SK-N-MC (cell line): ENCODE data around the gene ACOT4.
"Not testable (repeated sequence)": the region's sequence is repeated elsewhere in the genome, so short reads cannot be mapped to it uniquely, and the experiment has no call there.

Source experiments
- DNase-seq: peaks from one replicate; pipeline ENCODE4 v3.0.0-alpha.2; 2011; ENCODE audit warnings: low read depth, low spot score
- H3K27ac ChIP-seq: fragments of 200-600 bp; sonication (generic); 2 replicates; pipeline ENCODE4 v1.5.1; 2016; ENCODE audit warnings: mixed run types
- H3K36me3 ChIP-seq: fragments of 200-600 bp; sonication (generic); 2 replicates; pipeline ENCODE4 v1.6.1; 2017; ENCODE audit warnings: antibody characterized with exemption, low read length, mixed read lengths; ENCODE audit not compliant: insufficient read depth
- H3K4me3 ChIP-seq: fragments of 200-600 bp; sonication (generic); 2 replicates; pipeline ENCODE4 v1.5.1; 2016
- H3K9ac ChIP-seq: fragments of 200-600 bp; sonication (generic); 2 replicates; pipeline ENCODE4 v1.8.0; 2017; ENCODE audit warnings: mixed run types, mixed read lengths; ENCODE audit not compliant: insufficient read length
- H3K9me3 ChIP-seq: fragments of 200-600 bp; sonication (generic); 2 replicates; pipeline ENCODE4 v1.6.1; 2017; ENCODE audit warnings: low read depth, mild to moderate bottlenecking, antibody characterized with exemption, low read length, moderate library complexity, mixed read lengths
- EZH2 ChIP-seq: fragments of 200-600 bp; sonication (generic); IDR thresholded peaks from one replicate; pipeline ENCODE4 v1.6.1; 2017; ENCODE audit warnings: antibody characterized with exemption
- FOXP2 ChIP-seq: optimal IDR thresholded peaks from 2 replicates; pipeline ENCODE3; 2011; ENCODE audit warnings: mild to moderate bottlenecking, moderate library complexity; ENCODE audit not compliant: insufficient read depth; ENCODE audit errors: extremely low read length, control extremely low read depth
- POLR2AphosphoS5 ChIP-seq: IDR thresholded peaks from 2 replicates; pipeline ENCODE4 v1.6.1; 2012; ENCODE audit warnings: mild to moderate bottlenecking, low read depth, low read length, borderline replicate concordance

The ACOT4 gene, protein sequence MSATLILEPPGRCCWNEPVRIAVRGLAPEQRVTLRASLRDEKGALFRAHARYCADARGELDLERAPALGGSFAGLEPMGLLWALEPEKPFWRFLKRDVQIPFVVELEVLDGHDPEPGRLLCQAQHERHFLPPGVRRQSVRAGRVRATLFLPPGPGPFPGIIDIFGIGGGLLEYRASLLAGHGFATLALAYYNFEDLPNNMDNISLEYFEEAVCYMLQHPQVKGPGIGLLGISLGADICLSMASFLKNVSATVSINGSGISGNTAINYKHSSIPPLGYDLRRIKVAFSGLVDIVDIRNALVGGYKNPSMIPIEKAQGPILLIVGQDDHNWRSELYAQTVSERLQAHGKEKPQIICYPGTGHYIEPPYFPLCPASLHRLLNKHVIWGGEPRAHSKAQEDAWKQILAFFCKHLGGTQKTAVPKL

DNA sequence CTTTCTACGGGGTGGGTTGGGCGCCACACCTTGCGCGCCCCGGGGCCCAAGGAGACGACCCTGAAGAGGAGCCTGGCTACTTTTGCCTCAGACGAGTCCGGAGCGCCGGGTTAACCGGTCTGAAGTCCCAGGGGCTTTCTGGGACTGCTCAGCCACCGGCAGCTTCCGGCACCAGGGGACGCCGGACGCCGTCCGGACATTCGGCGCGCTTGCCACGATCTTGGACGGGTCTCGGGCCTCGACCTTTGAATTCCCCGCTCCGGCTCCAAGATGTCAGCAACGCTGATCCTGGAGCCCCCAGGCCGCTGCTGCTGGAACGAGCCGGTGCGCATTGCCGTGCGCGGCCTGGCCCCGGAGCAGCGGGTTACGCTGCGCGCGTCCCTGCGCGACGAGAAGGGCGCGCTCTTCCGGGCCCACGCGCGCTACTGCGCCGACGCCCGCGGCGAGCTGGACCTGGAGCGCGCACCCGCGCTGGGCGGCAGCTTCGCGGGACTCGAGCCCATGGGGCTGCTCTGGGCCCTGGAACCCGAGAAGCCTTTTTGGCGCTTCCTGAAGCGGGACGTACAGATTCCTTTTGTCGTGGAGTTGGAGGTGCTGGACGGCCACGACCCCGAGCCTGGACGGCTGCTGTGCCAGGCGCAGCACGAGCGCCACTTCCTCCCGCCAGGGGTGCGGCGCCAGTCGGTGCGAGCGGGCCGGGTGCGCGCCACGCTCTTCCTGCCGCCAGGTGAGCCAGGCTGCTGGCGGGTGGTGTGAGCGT is at the start of gene ACOT4:
ACOT4 (plus strand) TSS at position 184 of the 760 bp plus-strand sequence; CDS start at position 271, 87 bp downstream.
- no peak within 1 kb of the TSS for H3K9ac ChIP-seq
- no peak within 1 kb of the TSS for H3K4me3 ChIP-seq
- no peak within 1 kb of the TSS for H3K27ac ChIP-seq
- no peak for TF ChIP-seq EZH2
- no peak for TF ChIP-seq POLR2AphosphoS5
- TF ChIP-seq FOXP2, result no peak
- no peak for DNase-seq
- no peaks in the 10 kb centered on the region for H3K9me3 ChIP-seq
- no peaks in the 10 kb centered on the region for H3K36me3 ChIP-seq

DNA sequence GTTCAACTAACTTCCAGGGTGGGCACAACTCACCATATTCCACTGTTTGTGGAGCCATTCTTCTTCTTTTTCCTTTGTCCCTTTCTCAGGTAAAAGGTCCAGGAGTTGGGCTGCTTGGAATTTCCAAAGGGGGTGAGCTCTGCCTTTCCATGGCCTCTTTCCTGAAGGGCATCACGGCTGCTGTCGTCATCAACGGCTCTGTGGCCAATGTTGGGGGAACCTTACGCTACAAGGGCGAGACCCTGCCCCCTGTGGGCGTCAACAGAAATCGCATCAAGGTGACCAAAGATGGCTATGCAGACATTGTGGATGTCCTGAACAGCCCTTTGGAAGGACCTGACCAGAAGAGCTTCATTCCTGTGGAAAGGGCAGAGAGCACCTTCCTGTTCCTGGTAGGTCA is 48.7 kb upstream of the ACOT4 start:
- not testable (repeated sequence) for DNase-seq, H3K27ac ChIP-seq, H3K9me3 ChIP-seq, H3K4me3 ChIP-seq, H3K9ac ChIP-seq, H3K36me3 ChIP-seq

DNA sequence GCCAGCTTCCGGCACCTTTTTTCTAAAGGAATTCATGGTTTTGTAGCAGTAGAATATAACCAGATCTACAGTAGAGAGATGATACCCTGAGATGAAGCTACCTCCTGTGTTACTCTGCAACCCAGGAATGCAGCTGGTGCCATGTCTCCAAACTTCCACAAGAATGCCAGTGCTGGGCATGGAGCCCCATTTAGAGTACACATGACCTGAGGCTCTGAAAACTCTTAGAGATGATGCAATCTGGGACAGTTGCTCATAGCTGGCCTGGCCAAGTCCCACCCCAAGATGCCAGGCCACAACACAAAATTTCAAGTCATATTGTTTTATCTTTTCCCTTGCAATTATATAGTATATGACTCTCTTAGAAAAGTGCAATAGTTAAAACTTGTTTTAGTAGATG is 46.3 kb upstream of the ACOT4 start:
- DNase-seq, H3K36me3 ChIP-seq, H3K27ac ChIP-seq, H3K9ac ChIP-seq, H3K9me3 ChIP-seq, H3K4me3 ChIP-seq: not testable (repeated sequence)

DNA sequence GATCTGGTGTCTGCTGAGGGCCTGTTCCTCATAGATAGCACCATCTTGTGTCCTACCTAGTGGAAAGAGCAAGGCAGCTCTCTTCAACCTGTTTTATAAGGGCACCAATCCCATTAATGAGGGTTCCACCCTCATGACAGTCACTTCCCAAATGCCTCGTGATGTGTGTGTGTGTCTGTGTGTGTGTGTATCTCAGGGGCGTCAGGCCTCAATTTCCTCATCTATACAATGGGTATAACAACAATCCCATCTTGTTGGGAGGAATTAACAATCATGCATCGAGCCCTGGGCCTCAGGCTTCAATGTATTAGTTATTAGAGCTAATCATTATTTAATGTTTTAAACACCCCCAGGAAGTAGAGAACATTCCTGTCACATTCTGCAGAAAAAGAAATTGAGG is 42.6 kb upstream of the ACOT4 start:
- DNase-seq, H3K27ac ChIP-seq, H3K9ac ChIP-seq, H3K4me3 ChIP-seq, H3K9me3 ChIP-seq, H3K36me3 ChIP-seq: not testable (repeated sequence)

DNA sequence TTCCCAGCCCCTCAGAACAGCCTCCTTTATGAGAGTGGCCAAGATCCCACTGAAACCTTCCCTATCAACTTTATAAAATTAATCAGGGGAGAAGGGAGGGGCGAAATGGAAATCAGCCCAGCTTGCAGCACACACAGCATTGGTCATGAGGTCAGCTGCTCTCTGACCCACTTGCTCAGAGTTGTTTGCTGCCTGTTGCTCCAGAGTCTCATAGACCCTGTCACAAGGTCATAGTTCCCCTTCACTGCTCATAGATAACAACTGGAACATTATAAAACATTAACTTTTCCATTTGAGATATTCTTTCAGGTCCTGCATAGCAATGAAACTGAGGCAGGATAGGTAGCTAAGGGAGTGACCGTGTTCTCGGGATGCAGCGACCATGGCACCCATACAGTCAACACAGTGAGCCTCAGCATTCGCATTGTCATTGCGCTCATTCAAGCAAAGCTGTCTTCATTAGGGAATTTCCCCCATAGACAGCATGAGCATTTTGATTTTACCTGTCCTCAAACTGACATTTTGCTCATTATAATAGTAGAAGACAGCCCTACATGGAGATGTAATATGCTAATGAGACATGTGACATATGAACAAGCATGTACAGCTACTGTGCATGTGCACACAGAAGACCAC is 41.7 kb upstream of the ACOT4 start:
- H3K9me3 ChIP-seq, H3K27ac ChIP-seq, H3K4me3 ChIP-seq, DNase-seq, H3K36me3 ChIP-seq, H3K9ac ChIP-seq: not testable (repeated sequence)

DNA sequence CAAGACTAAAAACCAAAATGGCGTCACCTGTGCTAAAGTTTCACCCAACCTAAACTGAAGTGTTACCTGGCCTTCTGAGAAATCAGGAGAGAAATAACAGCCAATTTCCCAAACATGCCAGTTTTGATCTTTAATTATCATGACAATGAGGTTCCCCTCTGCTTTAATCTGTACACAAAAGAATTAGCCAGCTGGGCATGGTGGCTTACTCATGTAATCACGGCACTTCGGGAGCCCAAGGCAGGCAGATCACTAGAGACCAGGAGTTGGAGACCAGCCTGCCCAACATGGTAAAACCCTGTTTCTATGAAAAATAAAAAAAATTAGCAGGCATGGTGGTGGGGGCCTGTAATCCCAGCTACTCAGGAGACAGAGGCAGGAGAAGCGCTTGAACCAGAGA is 37.8 kb upstream of the ACOT4 start:
- no peaks in the 10 kb centered on the region for H3K9me3 ChIP-seq
- no peak overlapping the region for H3K27ac ChIP-seq
- TF ChIP-seq FOXP2, result no peak
- TF ChIP-seq POLR2AphosphoS5, result no peak
- no peak for TF ChIP-seq EZH2
- no peak for DNase-seq
- H3K9ac ChIP-seq, result no peak overlapping the region
- no peak overlapping the region for H3K4me3 ChIP-seq
- H3K36me3 ChIP-seq, result no peaks in the 10 kb centered on the region

DNA sequence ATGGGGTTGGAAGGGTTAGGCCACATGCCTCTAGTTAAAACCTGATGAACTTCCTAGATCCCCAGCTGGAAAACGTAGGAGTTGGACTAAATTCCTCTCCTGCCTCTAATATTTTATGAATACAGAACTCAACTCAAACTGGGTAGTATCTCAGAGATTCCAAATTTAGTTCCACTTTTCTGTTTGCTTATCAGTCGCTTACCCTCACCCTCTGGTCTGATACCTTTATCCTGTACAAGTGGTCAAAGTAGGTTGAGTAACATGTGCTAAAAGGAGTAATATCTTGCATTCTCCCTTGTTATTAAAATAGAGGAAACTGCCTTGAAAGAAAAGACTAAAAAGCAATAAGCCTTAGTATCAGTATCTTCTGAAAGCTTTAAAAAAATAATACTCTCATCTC is 34.5 kb upstream of the ACOT4 start:
- not testable (repeated sequence) for H3K9ac ChIP-seq, H3K9me3 ChIP-seq, H3K36me3 ChIP-seq, DNase-seq, H3K27ac ChIP-seq, H3K4me3 ChIP-seq

DNA sequence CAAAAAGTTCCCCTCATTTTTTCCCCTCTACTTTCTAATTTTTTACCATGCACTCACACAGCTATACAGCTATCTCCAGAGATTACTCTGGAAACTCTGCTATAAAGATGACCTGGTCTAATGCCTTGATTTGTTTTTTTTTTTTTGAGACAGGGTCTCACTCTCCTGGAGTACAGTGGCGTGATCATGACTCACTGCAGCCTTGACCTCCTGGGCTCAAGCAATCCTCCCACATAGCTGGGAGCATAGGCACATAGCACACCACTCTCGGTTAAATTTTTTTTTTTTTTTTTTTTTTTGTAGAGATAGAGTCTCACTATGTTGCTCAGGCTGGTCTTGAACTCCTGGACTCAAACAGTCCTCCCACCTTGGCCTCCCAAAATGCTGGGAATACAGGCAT is 33.4 kb upstream of the ACOT4 start:
- not testable (repeated sequence) for H3K4me3 ChIP-seq, DNase-seq, H3K9me3 ChIP-seq, H3K9ac ChIP-seq, H3K27ac ChIP-seq, H3K36me3 ChIP-seq

DNA sequence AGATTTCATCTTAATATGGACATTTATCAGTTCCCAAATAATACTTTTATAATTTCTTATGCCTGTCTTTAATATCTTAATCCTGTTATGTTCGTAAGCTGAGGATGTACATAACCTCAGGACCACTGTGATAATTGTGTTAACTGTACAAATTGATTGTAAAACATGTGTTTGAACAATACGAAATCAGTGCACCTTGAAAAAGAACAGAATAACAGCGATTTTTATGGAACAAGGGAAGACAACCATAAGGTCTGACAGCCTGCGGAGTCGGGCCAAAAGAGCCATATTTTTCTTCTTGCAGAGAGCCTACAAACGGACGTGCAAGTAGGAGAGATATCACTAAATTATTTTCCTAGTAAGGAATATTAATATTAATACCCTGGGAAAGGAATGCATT is 29.4 kb upstream of the ACOT4 start:
- not testable (repeated sequence) for H3K9me3 ChIP-seq, DNase-seq, H3K27ac ChIP-seq, H3K4me3 ChIP-seq, H3K9ac ChIP-seq, H3K36me3 ChIP-seq

DNA sequence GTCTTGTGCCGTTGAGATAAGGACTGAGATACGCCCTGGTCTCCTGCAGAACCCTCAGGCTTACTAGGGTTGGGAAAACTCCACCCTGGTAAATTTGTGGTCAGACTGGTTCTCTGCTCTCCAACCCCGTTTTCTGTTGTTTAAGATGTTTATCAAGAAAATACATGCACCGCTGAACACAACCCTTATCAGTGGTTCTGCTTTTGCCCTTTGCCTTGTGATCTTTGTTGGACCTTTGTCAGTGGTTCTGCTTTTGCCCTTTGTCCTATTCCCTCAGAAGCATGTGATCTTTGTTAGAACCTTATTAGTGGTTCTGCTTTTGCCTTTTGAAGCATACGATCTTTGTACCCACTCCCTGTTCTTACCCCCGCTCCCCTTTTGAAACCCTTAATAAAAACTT is 29.0 kb upstream of the ACOT4 start:
- not testable (repeated sequence) for DNase-seq, H3K9ac ChIP-seq, H3K36me3 ChIP-seq, H3K9me3 ChIP-seq, H3K27ac ChIP-seq, H3K4me3 ChIP-seq

DNA sequence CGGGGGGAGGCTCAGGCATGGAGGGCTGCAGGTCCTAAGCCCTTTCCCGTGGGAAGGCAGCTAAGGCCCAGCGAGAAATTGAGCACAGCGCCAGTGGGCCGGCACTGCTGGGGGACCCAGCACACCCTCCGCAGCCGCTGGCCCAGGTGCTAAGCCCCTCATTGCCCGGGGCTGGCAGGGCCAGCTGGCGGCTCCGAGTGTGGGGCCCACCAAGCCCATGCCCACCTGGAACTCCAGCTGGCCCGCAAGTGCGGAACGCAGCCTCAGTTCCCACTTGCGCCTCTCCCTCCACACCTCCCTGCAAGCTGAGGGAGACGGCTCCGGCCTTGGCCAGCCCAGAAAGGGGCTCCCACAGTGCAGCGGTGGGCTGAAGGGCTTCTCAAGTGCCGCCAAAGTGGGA is 25.2 kb upstream of the ACOT4 start:
- not testable (repeated sequence) for H3K27ac ChIP-seq, H3K4me3 ChIP-seq, H3K9ac ChIP-seq, DNase-seq, H3K36me3 ChIP-seq, H3K9me3 ChIP-seq

DNA sequence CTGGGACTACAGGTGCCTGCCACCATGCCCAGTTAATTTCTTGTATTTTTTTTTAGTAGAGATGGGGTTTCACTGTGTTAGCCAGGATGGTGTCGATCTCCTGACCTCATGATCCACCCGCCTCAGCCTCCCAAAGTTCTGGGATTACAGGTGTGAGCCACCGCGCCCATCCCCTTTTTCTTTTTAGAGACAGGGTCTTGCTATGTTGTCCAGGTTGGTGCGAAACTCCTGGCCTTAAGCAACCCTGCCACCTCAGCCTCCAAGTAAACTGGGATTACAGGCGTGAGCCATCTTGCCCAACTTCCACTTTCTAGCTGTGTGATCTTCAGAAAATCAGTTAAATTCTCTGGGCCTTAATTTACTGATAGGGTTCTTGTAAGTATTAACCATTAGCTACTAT is 24.7 kb upstream of the ACOT4 start:
- H3K9me3 ChIP-seq, DNase-seq, H3K36me3 ChIP-seq, H3K4me3 ChIP-seq, H3K9ac ChIP-seq, H3K27ac ChIP-seq: not testable (repeated sequence)
